Fibroblast of mammary gland (primary cell): ENCODE data around the gene FAM13B.
"Not testable (repeated sequence)": the region's sequence is repeated elsewhere in the genome, so short reads cannot be mapped to it uniquely, and the experiment has no call there.

ENCODE experiments used
- DNase-seq: peaks from one replicate; pipeline ENCODE4 v3.0.0-alpha.2; 2010; ENCODE audit warnings: low read depth
- H3K4me3 ChIP-seq: 2 replicates; pipeline ENCODE4 v1.5.1; 2011; ENCODE audit warnings: low read depth, mild to moderate bottlenecking, low read length, moderate library complexity; ENCODE audit not compliant: control insufficient read depth
- TF ChIP-seq, protein P1 (sequence below): conservative IDR thresholded peaks from 2 replicates; pipeline ENCODE4 v1.5.1; 2011; ENCODE audit warnings: low read depth, low read length, inconsistent platforms; ENCODE audit not compliant: control insufficient read depth, insufficient read depth

FAM13B gene

GRCh38 chr5:137997726-137998213 is 35.1 kb downstream of the FAM13B start:
- TF ChIP-seq, protein P1, sequence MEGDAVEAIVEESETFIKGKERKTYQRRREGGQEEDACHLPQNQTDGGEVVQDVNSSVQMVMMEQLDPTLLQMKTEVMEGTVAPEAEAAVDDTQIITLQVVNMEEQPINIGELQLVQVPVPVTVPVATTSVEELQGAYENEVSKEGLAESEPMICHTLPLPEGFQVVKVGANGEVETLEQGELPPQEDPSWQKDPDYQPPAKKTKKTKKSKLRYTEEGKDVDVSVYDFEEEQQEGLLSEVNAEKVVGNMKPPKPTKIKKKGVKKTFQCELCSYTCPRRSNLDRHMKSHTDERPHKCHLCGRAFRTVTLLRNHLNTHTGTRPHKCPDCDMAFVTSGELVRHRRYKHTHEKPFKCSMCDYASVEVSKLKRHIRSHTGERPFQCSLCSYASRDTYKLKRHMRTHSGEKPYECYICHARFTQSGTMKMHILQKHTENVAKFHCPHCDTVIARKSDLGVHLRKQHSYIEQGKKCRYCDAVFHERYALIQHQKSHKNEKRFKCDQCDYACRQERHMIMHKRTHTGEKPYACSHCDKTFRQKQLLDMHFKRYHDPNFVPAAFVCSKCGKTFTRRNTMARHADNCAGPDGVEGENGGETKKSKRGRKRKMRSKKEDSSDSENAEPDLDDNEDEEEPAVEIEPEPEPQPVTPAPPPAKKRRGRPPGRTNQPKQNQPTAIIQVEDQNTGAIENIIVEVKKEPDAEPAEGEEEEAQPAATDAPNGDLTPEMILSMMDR = no peak
- no peak overlapping the region for H3K4me3 ChIP-seq
- DNase-seq = peak; percentile 48

- DNase-seq = no peak
- H3K4me3 ChIP-seq = no peak overlapping the region
- TF ChIP-seq, protein P1 = no peak
Measured at GRCh38 chr5:137995749-137996128, 37.1 kb downstream of the FAM13B start.

- H3K4me3 ChIP-seq = no peak overlapping the region
- TF ChIP-seq, protein P1 = no peak
- peak; percentile 64 for DNase-seq
Measured at GRCh38 chr5:137995077-137995748, 37.7 kb downstream of the FAM13B start.

- no peak overlapping the region for H3K4me3 ChIP-seq
- no peak for DNase-seq
- TF ChIP-seq, protein P1 = no peak
Measured at GRCh38 chr5:137994556-137994955, 38.3 kb downstream of the FAM13B start.

DNA sequence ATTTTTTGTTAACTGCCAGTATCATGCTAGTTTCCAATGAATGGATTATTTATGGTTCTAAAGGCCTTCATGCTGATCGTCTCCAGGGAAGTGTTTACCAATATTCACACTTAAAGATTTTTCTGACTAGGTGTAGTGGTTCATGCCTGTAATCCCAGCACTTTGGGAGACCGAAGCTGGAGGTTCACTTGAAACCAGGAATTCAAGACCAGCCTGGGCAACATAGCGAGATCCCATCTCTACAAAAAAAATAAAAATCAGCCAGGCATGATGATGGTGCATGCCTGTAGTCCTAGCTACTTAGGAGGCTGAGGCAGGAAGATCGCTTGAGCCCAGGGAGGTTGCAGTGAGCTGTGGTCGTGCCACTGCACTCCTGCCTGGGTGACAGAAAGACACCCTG is 43.5 kb downstream of the FAM13B start:
- no peak for DNase-seq
- TF ChIP-seq, protein P1 = no peak
- H3K4me3 ChIP-seq = no peak overlapping the region

DNA sequence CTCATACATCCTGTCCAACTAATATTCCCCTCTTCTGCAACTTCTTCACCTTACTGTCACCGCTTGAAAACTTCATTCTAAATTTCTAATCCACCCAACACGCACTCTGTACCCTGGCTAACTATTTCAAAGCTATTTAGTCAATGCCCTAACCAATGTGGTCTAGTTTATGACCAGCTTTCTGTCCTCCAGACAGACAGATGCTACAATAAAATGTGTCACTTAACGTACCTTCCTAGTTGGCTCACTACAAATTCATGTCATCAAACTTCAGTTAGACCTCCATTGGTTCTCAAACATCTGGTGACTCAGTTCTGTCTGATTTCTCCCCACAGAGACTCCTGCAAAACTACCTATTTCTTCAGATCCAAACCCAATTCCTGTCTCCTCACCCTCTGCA is 57.7 kb downstream of the FAM13B start:
- no peak overlapping the region for H3K4me3 ChIP-seq
- TF ChIP-seq, protein P1 = no peak
- DNase-seq = no peak

- DNase-seq, H3K4me3 ChIP-seq: not testable (repeated sequence)
Measured at GRCh38 chr5:137970384-137970783, 62.5 kb downstream of the FAM13B start.
